NCI-H226 (cell line): Measurements from ENCODE around the gene CABP1.
"Not testable (repeated sequence)": the region's sequence is repeated elsewhere in the genome, so short reads cannot be mapped to it uniquely, and the experiment has no call there.

Experiments used
- DNase-seq: peaks from one replicate; pipeline ENCODE4 v3.0.0-alpha.2; 2015

The CABP1 gene

GRCh38 chr12:120668868-120669840, 28.7 kb downstream of the CABP1 start:
- DNase-seq = no peak

- DNase-seq = not testable (repeated sequence)
These were observed 29.8 kb downstream of the CABP1 start for GRCh38 chr12:120670237-120670636.

- no peak for DNase-seq
These were observed 30.2 kb downstream of the CABP1 start for GRCh38 chr12:120670667-120671066.

GRCh38 chr12:120674097-120674636, 33.7 kb downstream of the CABP1 start:
- no peak for DNase-seq

GRCh38 chr12:120677765-120678473, 37.5 kb downstream of the CABP1 start:
- DNase-seq = no peak

- DNase-seq = no peak
These were observed 38.1 kb downstream of the CABP1 start for GRCh38 chr12:120678572-120678971.

- DNase-seq = no peak
These were observed 39.8 kb downstream of the CABP1 start for GRCh38 chr12:120680165-120680738.

- peak; percentile 16 for DNase-seq
These were observed 44.1 kb downstream of the CABP1 start for GRCh38 chr12:120684523-120684932.

GRCh38 chr12:120685522-120685921, 45.1 kb downstream of the CABP1 start:
- DNase-seq = no peak

- peak; percentile 97 for DNase-seq
These were observed 45.8 kb downstream of the CABP1 start for GRCh38 chr12:120686151-120686689.

GRCh38 chr12:120686690-120687577, 46.5 kb downstream of the CABP1 start, which contains the start of gene MLEC:
TSS of gene MLEC (plus strand) at chr12:120687149. CDS start at chr12:120687297, 148 bp downstream.
- DNase-seq = peak; percentile 95

GRCh38 chr12:120687578-120688289, 47.3 kb downstream of the CABP1 start:
- no peak for DNase-seq

- DNase-seq = no peak
These were observed 48.2 kb downstream of the CABP1 start for GRCh38 chr12:120688527-120689071.

- no peak for DNase-seq
These were observed 49.1 kb downstream of the CABP1 start for GRCh38 chr12:120689397-120690082.

- DNase-seq = no peak
These were observed 49.6 kb downstream of the CABP1 start for GRCh38 chr12:120690083-120690450.

GRCh38 chr12:120690978-120691377, 50.6 kb downstream of the CABP1 start:
- no peak for DNase-seq

- DNase-seq = no peak
These were observed 52.2 kb downstream of the CABP1 start for GRCh38 chr12:120692524-120693033.

- DNase-seq = no peak
These were observed 53.4 kb downstream of the CABP1 start for GRCh38 chr12:120693848-120694247.

- DNase-seq = no peak
These were observed 56.2 kb downstream of the CABP1 start for GRCh38 chr12:120696626-120697025.

- no peak for DNase-seq
These were observed 56.9 kb downstream of the CABP1 start for GRCh38 chr12:120697344-120697743.
